DOHH2 (cell line): ENCODE data around the gene ZSCAN5A.

ENCODE experiments used
- H3F3A ChIP-seq: fragments of 200-600 bp; sonication (generic), shearing (Covaris generic); 2 replicates; pipeline ENCODE4 v1.6.0; 2016; ENCODE audit warnings: antibody characterized with exemption, mild to moderate bottlenecking; ENCODE audit not compliant: control insufficient read depth, insufficient read depth
- H3K27ac ChIP-seq: fragments of 200-600 bp; sonication (generic); 2 replicates; pipeline ENCODE4 v1.5.1; 2014; ENCODE audit warnings: low read depth, mild to moderate bottlenecking, low read length, moderate library complexity
- H3K27me3 ChIP-seq: fragments of 200-600 bp; sonication (generic); 2 replicates; pipeline ENCODE4 v1.6.1; 2014; ENCODE audit warnings: mild to moderate bottlenecking, low read length, mixed read lengths; ENCODE audit not compliant: control insufficient read depth
- H3K36me3 ChIP-seq: fragments of 200-600 bp; sonication (generic); 2 replicates; pipeline ENCODE4 v1.6.1; 2014; ENCODE audit warnings: mild to moderate bottlenecking, low read length, moderate library complexity, mixed read lengths; ENCODE audit not compliant: control insufficient read depth
- H3K4me1 ChIP-seq: fragments of 200-600 bp; sonication (generic); 2 replicates; pipeline ENCODE4 v1.6.1; 2014; ENCODE audit warnings: mild to moderate bottlenecking, low read length, mixed read lengths; ENCODE audit not compliant: control insufficient read depth
- H3K4me2 ChIP-seq: fragments of 200-600 bp; sonication (generic); 2 replicates; pipeline ENCODE4 v1.6.0; 2014; ENCODE audit warnings: mild to moderate bottlenecking, low read length, moderate library complexity
- H3K4me3 ChIP-seq: fragments of 200-600 bp; sonication (generic); 2 replicates; pipeline ENCODE4 v1.5.1; 2014; ENCODE audit warnings: mild to moderate bottlenecking, low read length, mixed read lengths
- H3K79me2 ChIP-seq: fragments of 200-600 bp; sonication (generic); 2 replicates; pipeline ENCODE4 v1.6.1; 2014; ENCODE audit warnings: mild to moderate bottlenecking, low read length, mixed read lengths; ENCODE audit not compliant: control insufficient read depth
- H3K9me2 ChIP-seq: fragments of 200-600 bp; sonication (generic); replicated peaks from 2 replicates; pipeline ENCODE4 v1.6.1; 2014; ENCODE audit warnings: mild to moderate bottlenecking, low read length, mixed read lengths; ENCODE audit not compliant: control insufficient read depth
- H3K9me3 ChIP-seq: fragments of 200-600 bp; sonication (generic); 2 replicates; pipeline ENCODE4 v1.6.1; 2014; ENCODE audit warnings: antibody characterized with exemption, low read length, mixed read lengths; ENCODE audit not compliant: control insufficient read depth, insufficient read depth
- H4K20me1 ChIP-seq: fragments of 200-600 bp; sonication (generic); 2 replicates; pipeline ENCODE4 v1.6.0; 2014; ENCODE audit warnings: low read depth, mild to moderate bottlenecking, antibody characterized with exemption, low read length, moderate library complexity; ENCODE audit not compliant: control insufficient read depth, insufficient read depth
- CTCF ChIP-seq: fragments of 200-600 bp; sonication (generic); IDR thresholded peaks from one replicate; pipeline ENCODE4 v1.5.1; 2014; ENCODE audit warnings: antibody characterized with exemption, mild to moderate bottlenecking, low read depth, low read length; ENCODE audit not compliant: poor library complexity, severe bottlenecking
- EZH2phosphoT487 ChIP-seq: fragments of 200-600 bp; sonication (generic); IDR thresholded peaks from 2 replicates; pipeline ENCODE4 v1.6.1; 2017; ENCODE audit warnings: borderline replicate concordance, mild to moderate bottlenecking, antibody characterized with exemption, low read length, moderate library complexity, mixed read lengths

Gene ZSCAN5A

GRCh38 chr19:56314018-56314380 lies 640 bp downstream of the ZSCAN5A start:
- Histone ChIP-seq H3K9me3 (no peaks in the 10 kb centered on the region), H4K20me1 (no peaks in the 10 kb centered on the region), H3K9me2 (no peaks in the 10 kb centered on the region), H3K27me3 (no peaks in the 10 kb centered on the region), H3K4me1 (peaks cover 16% of the 10 kb centered on the region), H3K4me2 (peak overlapping the region; percentile 93), H3K79me2 (peaks cover 6% of the 10 kb centered on the region), H3F3A (no peaks in the 10 kb centered on the region), H3K27ac (peak overlapping the region; percentile 82), H3K36me3 (peaks cover 7% of the 10 kb centered on the region; the same call in 1 of the 2 replicates), H3K4me3 (peak overlapping the region; percentile 93)
- TF ChIP-seq EZH2phosphoT487 (no peak), CTCF (no peak)

- Histone ChIP-seq H3K9me2 (no peaks in the 10 kb centered on the region), H3K27ac (no peak overlapping the region), H3K4me1 (peaks cover 16% of the 10 kb centered on the region), H3K27me3 (no peaks in the 10 kb centered on the region), H3K4me2 (peak overlapping the region; percentile 93), H3K79me2 (peaks cover 6% of the 10 kb centered on the region), H4K20me1 (no peaks in the 10 kb centered on the region), H3K9me3 (no peaks in the 10 kb centered on the region), H3K4me3 (peak overlapping the region; percentile 93), H3K36me3 (peaks cover 12% of the 10 kb centered on the region), H3F3A (no peaks in the 10 kb centered on the region)
- TF ChIP-seq EZH2phosphoT487 (no peak), CTCF (no peak)
Observed at GRCh38 chr19:56312787-56313657, 1.6 kb downstream of the ZSCAN5A start.

GRCh38 chr19:56312342-56312741 lies 2.3 kb downstream of the ZSCAN5A start:
- H3K9me3 ChIP-seq = no peaks in the 10 kb centered on the region
- TF ChIP-seq EZH2phosphoT487 (no peak), CTCF (no peak)
- H3K27me3 ChIP-seq = no peaks in the 10 kb centered on the region
- peaks cover 12% of the 10 kb centered on the region for H3K36me3 ChIP-seq
- H3K4me3 ChIP-seq = no peak overlapping the region
- no peak overlapping the region for H3K4me2 ChIP-seq
- no peaks in the 10 kb centered on the region for H4K20me1 ChIP-seq
- no peaks in the 10 kb centered on the region for H3F3A ChIP-seq
- no peak overlapping the region for H3K27ac ChIP-seq
- peaks cover 6% of the 10 kb centered on the region for H3K79me2 ChIP-seq
- no peaks in the 10 kb centered on the region for H3K9me2 ChIP-seq
- H3K4me1 ChIP-seq = peaks cover 16% of the 10 kb centered on the region
